ENCODE measurements around the gene SPART.
"Not testable (repeated sequence)": the region's sequence is repeated elsewhere in the genome, so short reads cannot be mapped to it uniquely, and the experiment has no call there.

Gene SPART

GRCh38 chr13:36353001-36353400, 6.8 kb upstream of the SPART start:
- DNase-seq (ENCODE audit: low read depth): no peak

GRCh38 chr13:36352350-36352749, 6.2 kb upstream of the SPART start:
- DNase-seq (ENCODE audit: low read depth): no peak

- no peak for DNase-seq (ENCODE audit: low read depth)
These were observed 1.5 kb upstream of the SPART start for GRCh38 chr13:36347531-36348210.

GRCh38 chr13:36345438-36346221, 564 bp downstream of the SPART start:
- DNase-seq (ENCODE audit: low read depth): no peak

- no peak for DNase-seq (ENCODE audit: low read depth)
These were observed 1.2 kb downstream of the SPART start for GRCh38 chr13:36344886-36345437.

- DNase-seq (ENCODE audit: low read depth): no peak
These were observed 2.0 kb downstream of the SPART start for GRCh38 chr13:36344173-36344572.

GRCh38 chr13:36343766-36344165, 2.4 kb downstream of the SPART start:
- no peak for DNase-seq (ENCODE audit: low read depth)

GRCh38 chr13:36342715-36343114, 3.5 kb downstream of the SPART start:
- no peak for DNase-seq (ENCODE audit: low read depth)

GRCh38 chr13:36341718-36342117, 4.5 kb downstream of the SPART start:
- no peak for DNase-seq (ENCODE audit: low read depth)

GRCh38 chr13:36339600-36340155, 6.5 kb downstream of the SPART start:
- no peak for DNase-seq (ENCODE audit: low read depth)

- DNase-seq (ENCODE audit: low read depth): no peak
These were observed 8.1 kb downstream of the SPART start for GRCh38 chr13:36337938-36338641.

GRCh38 chr13:36332986-36333385, 13.2 kb downstream of the SPART start:
- DNase-seq (ENCODE audit: low read depth): no peak

- DNase-seq (ENCODE audit: low read depth): not testable (repeated sequence)
These were observed 13.9 kb downstream of the SPART start for GRCh38 chr13:36332255-36332654.

GRCh38 chr13:36331280-36331679, 14.9 kb downstream of the SPART start:
- DNase-seq (ENCODE audit: low read depth): no peak

- no peak for DNase-seq (ENCODE audit: low read depth)
These were observed 16.8 kb downstream of the SPART start for GRCh38 chr13:36329361-36329760.

GRCh38 chr13:36328821-36329220, 17.4 kb downstream of the SPART start:
- no peak for DNase-seq (ENCODE audit: low read depth)

GRCh38 chr13:36325912-36326311, 20.3 kb downstream of the SPART start:
- DNase-seq (ENCODE audit: low read depth): no peak

GRCh38 chr13:36324881-36325280, 21.3 kb downstream of the SPART start:
- DNase-seq (ENCODE audit: low read depth): not testable (repeated sequence)

- peak; percentile 73 for DNase-seq (ENCODE audit: low read depth)
These were observed 22.1 kb downstream of the SPART start for GRCh38 chr13:36323951-36324566.

- no peak for DNase-seq (ENCODE audit: low read depth)
These were observed 22.8 kb downstream of the SPART start for GRCh38 chr13:36323408-36323807.

- not testable (repeated sequence) for DNase-seq (ENCODE audit: low read depth)
These were observed 26.4 kb downstream of the SPART start for GRCh38 chr13:36319793-36320192.
